Psoas muscle (tissue), 8 donors: ENCODE results near the gene PAX2. TPM values are rescaled to one million over a fixed set of nuclear protein-coding genes. Genes with fewer than 3 reads are reported as not detected.

Source experiments
- ATAC-seq, 4 donors: fragments of 200-7000 bp; cut with Tn5 transposase; one replicate each; pipeline ENCODE4 v1.9.1; 2020; ENCODE audit warnings: moderate library complexity in 3 of 4, mild to moderate bottlenecking in 2 of 4
- DNase-seq, 2 donors: peaks; one replicate each; pipeline ENCODE4 v3.0.0-alpha.2; 2020
- H3K27ac ChIP-seq: fragments of 200-600 bp; one replicate; pipeline ENCODE4 v1.8.0; 2022
- H3K27me3 ChIP-seq, 3 donors: fragments of 200-600 bp in 1 of 3; one replicate each; pipeline versions ENCODE4 v1.6.1 to v1.8.0; 2013 to 2022; ENCODE audit warnings: low read length in 2 of 3, mild to moderate bottlenecking in 2 of 3, moderate library complexity in 1 of 3; ENCODE audit not compliant: insufficient read depth in 3 of 3
- H3K36me3 ChIP-seq, 2 donors: fragments of 200-600 bp in 1 of 2; one replicate each; pipeline versions ENCODE4 v1.6.1 to v1.8.0; 2013 to 2022; ENCODE audit warnings: low read depth in 1 of 2, mild to moderate bottlenecking in 1 of 2, moderate library complexity in 1 of 2; ENCODE audit not compliant: insufficient read depth in 1 of 2
- H3K4me1 ChIP-seq: fragments of 200-600 bp; one replicate; pipeline ENCODE4 v1.8.0; 2022
- H3K4me3 ChIP-seq: fragments of 200-600 bp; one replicate; pipeline ENCODE4 v1.8.0; 2022; ENCODE audit warnings: mild to moderate bottlenecking
- H3K9me3 ChIP-seq: fragments of 200-600 bp; one replicate; pipeline ENCODE4 v1.8.0; 2022
- CTCF ChIP-seq: fragments of 200-600 bp; IDR thresholded peaks from one replicate; pipeline ENCODE4 v1.8.0; 2022; ENCODE audit warnings: antibody characterized with exemption
- WGBS, 3 donors: extraction: QIAGEN DNeasy Blood & Tissue Kit; methylation state at CpG; one replicate each; pipeline versions ENCODE4 v1.1.6 to v1.1.7; 2013; 5-methylcytosine and 5-hydroxymethylcytosine counted together
- intact Hi-C, 2 donors: fragments of 100-400 bp; cut with DNase I; formaldehyde crosslinking; loops; one replicate each; pipeline versions ENCODE4 v1.11.0 to v1.14.2; 2022
- polyA plus RNA-seq, 3 donors: library from polyadenylated mRNA; stranded (reverse); fragments of 200-250 nt; gene quantifications; one replicate each; pipeline ENCODE4 v1.2.3, GENCODE V29; 2013
- total RNA-seq, 4 donors: library from RNA; stranded (reverse); fragmentation: NEBNext Ultra II Directional in 2 of 4; extraction: Animal tissue kit (Norgen Biotek cat#: 25700) in 2 of 4; gene quantifications; one replicate each; pipeline versions ENCODE4 v1.2.1 to v1.2.4, GENCODE V29; 2021 to 2023
- donor health status: healthy with polysubstance abuse.
- donor health status: DM: no; HTN: no; CAD: no; lungs with moderate emphysema.
- donor health status: Bipolar disorder and iron deficiency.
- donor health status: healthy.
- donor health status: DM: yes; HTN: yes; CAD: no.
- donor health status: DM: no; HTN: no; CAD: no.
- donor health status: DM: no; HTN: no; CAD: no.
- donor health status: DM: yes; HTN: yes; CAD: no.

Gene PAX2
- total and polyA plus RNA-seq, 7 donors = not detected

- intact Hi-C loops = no loop called here
- DNase-seq = no peak
- no peaks in the 10 kb centered on the region for H3K9me3 ChIP-seq
- no peak for TF ChIP-seq CTCF
- no peak overlapping the region for H3K27ac ChIP-seq
- peaks cover 0 to 76% (median 4%) of the 10 kb centered on the region in 3 donors for H3K27me3 ChIP-seq
- ATAC-seq = no peak
- no peak overlapping the region for H3K4me3 ChIP-seq
- H3K4me1 ChIP-seq = no peaks in the 10 kb centered on the region
- no peaks in the 10 kb centered on the region for H3K36me3 ChIP-seq
- 53 to 56% (median 55%) methylated on average over 5 of the region's 5 CpGs for WGBS, 3 donors
Measured at GRCh38 chr10:100847440-100847839, 102.1 kb downstream of the PAX2 start.

GRCh38 chr10:100848770-100849169, 103.4 kb downstream of the PAX2 start:
- intact Hi-C loops = no loop called here
- TF ChIP-seq CTCF = no peak
- no peak for ATAC-seq
- no peak overlapping the region for H3K27ac ChIP-seq
- no peak for DNase-seq
- no peaks in the 10 kb centered on the region for H3K36me3 ChIP-seq
- no peak overlapping the region for H3K4me3 ChIP-seq
- WGBS, 3 donors = 81 to 87% (median 82%) methylated on average over 2 of the region's 2 CpGs
- no peaks in the 10 kb centered on the region for H3K9me3 ChIP-seq
- H3K27me3 ChIP-seq = peaks cover 0 to 65% (median 4%) of the 10 kb centered on the region in 3 donors
- no peaks in the 10 kb centered on the region for H3K4me1 ChIP-seq

- no peak for ATAC-seq
- no peak overlapping the region for H3K27ac ChIP-seq
- DNase-seq = no peak
- H3K36me3 ChIP-seq = no peaks in the 10 kb centered on the region
- H3K27me3 ChIP-seq = peaks cover 0 to 36% (median 9%) of the 10 kb centered on the region in 3 donors
- WGBS, 3 donors = 58 to 69% (median 65%) methylated on average over 4 of the region's 4 CpGs
- intact Hi-C loops = no loop called here
- no peak for TF ChIP-seq CTCF
- no peaks in the 10 kb centered on the region for H3K9me3 ChIP-seq
- H3K4me3 ChIP-seq = no peak overlapping the region
- H3K4me1 ChIP-seq = no peaks in the 10 kb centered on the region
Measured at GRCh38 chr10:100858261-100858660, 112.9 kb downstream of the PAX2 start.

- TF ChIP-seq CTCF = no peak
- Histone ChIP-seq H3K4me1 (no peaks in the 10 kb centered on the region), H3K9me3 (no peaks in the 10 kb centered on the region), H3K36me3 (no peaks in the 10 kb centered on the region), H3K27me3 (peaks cover 0 to 38% (median 9%) of the 10 kb centered on the region in 3 donors), H3K4me3 (no peak overlapping the region), H3K27ac (no peak overlapping the region)
- ATAC-seq (no peak), DNase-seq (no peak)
- 60 to 65% (median 61%) methylated on average over 21 of the region's 21 CpGs for WGBS, 3 donors
- intact Hi-C loops = no loop called here
Measured at GRCh38 chr10:100858747-100859483, 113.5 kb downstream of the PAX2 start.

GRCh38 chr10:100859484-100859763, 114.0 kb downstream of the PAX2 start:
- no peak for TF ChIP-seq CTCF
- Histone ChIP-seq H3K36me3 (no peaks in the 10 kb centered on the region), H3K4me1 (no peaks in the 10 kb centered on the region), H3K4me3 (no peak overlapping the region), H3K9me3 (no peaks in the 10 kb centered on the region), H3K27ac (no peak overlapping the region), H3K27me3 (peaks cover 0 to 38% (median 7%) of the 10 kb centered on the region in 3 donors)
- 65 to 73% (median 68%) methylated on average over 6 of the region's 6 CpGs for WGBS, 3 donors
- intact Hi-C loops = no loop called here
- ATAC-seq (no peak), DNase-seq (no peak)
